Measurements from ENCODE around the gene RPP40. TPM values are rescaled to one million over a fixed set of nuclear protein-coding genes. Genes with fewer than 3 reads are reported as not detected.

Gene RPP40
- total RNA-seq, 6 experiments from 2014 or later, result 2.8 to 15.5 (median 5.5) TPM

DNA sequence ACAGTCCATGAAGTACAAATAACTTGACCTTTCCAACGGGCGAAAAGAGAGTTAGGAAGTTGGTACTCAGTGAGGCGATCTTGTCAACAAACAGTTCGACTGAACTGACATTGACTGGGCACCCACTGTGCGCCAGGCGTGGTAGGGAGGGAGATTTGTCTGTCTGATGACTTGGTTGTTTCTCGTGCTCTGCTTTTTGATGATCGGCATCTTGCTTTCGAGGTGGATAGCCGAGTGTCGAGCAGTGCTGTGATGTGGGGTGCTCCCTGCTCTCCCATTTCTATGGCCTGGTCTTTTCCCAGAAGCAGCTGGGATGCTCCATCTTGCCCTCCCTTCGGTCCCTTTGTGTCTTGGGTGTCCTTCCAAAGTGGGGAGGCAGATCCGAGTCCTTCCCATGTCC, 30.4 kb downstream of the RPP40 start:
- no peak overlapping the region for H3K27ac ChIP-seq
- intact Hi-C loops (cut with DNase I), result no loop called here

DNA sequence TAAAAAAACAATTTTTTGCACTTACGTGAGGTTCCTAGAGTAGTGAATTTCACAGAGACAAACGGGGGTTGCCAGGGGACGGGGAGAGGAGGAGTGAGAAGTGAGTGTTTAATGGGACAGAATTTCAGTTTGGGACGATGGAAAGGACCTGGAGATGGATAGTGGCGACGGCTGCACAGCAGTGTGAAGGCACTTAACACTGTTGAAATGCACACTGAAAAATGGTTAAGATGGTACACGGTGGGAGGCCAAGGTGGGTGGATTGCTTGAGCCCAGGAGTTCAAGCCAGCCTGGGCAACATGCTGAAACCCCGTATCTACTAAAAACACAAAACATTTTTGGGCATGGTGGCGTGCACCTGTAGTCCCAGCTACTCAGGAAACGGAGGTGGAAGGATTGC, 31.4 kb downstream of the RPP40 start:
- 72% methylated on average over 10 of the region's 10 CpGs for WGBS (ENCODE audit: insufficient coverage, low coverage, low lambda C conversion rate, missing lambda C conversion rate)
- H3K9me3 ChIP-seq, result no peaks in the 10 kb centered on the region
- no peak for ATAC-seq
- no peaks in the 10 kb centered on the region for H3K36me3 ChIP-seq
- no peak overlapping the region for H3K4me3 ChIP-seq
- no peaks in the 10 kb centered on the region for H3K27me3 ChIP-seq
- no peak overlapping the region for H3K27ac ChIP-seq
- no peak for DNase-seq
- TF ChIP-seq POLR2A (IDR thresholded peaks at IDR 0.05), result no peak
- TF ChIP-seq, protein P1, sequence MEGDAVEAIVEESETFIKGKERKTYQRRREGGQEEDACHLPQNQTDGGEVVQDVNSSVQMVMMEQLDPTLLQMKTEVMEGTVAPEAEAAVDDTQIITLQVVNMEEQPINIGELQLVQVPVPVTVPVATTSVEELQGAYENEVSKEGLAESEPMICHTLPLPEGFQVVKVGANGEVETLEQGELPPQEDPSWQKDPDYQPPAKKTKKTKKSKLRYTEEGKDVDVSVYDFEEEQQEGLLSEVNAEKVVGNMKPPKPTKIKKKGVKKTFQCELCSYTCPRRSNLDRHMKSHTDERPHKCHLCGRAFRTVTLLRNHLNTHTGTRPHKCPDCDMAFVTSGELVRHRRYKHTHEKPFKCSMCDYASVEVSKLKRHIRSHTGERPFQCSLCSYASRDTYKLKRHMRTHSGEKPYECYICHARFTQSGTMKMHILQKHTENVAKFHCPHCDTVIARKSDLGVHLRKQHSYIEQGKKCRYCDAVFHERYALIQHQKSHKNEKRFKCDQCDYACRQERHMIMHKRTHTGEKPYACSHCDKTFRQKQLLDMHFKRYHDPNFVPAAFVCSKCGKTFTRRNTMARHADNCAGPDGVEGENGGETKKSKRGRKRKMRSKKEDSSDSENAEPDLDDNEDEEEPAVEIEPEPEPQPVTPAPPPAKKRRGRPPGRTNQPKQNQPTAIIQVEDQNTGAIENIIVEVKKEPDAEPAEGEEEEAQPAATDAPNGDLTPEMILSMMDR (IDR thresholded peaks at IDR 0.05), result no peak
- H3K4me1 ChIP-seq, result no peaks in the 10 kb centered on the region
- intact Hi-C loops (cut with DNase I), result no loop called here

More for the DNA sequence above, 30.4 kb downstream of the RPP40 start:
- ATAC-seq (no peak), DNase-seq (no peak)
- TF ChIP-seq POLR2A (IDR thresholded peaks at IDR 0.05), result no peak
- H3K4me1 ChIP-seq, result no peaks in the 10 kb centered on the region
- no peaks in the 10 kb centered on the region for H3K36me3 ChIP-seq
- no peaks in the 10 kb centered on the region for H3K27me3 ChIP-seq
- no peaks in the 10 kb centered on the region for H3K9me3 ChIP-seq
- H3K4me3 ChIP-seq, result no peak overlapping the region
- 79% methylated on average over 13 of the region's 13 CpGs for WGBS (ENCODE audit: insufficient coverage, low coverage, low lambda C conversion rate, missing lambda C conversion rate)

DNA sequence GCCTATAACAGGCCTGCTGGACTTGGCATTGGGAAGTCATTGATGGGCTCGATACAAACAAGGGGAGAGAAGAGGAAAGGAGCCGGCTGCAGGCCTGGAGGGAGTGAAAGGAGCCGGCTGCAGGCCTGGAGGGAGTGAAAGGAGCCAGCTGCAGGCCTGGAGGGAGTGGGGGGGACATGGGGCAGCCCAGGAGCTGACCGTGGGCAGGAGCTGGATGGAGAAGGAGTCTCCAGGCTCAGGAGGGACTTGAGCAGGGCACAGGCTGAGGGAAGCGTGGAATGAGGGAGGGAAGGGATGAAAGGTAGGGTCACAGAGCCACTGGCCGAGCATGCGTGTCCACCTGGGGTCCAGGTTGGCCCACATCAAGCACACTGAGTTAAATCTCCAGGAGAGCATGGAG, 32.0 kb downstream of the RPP40 start:
- DNase-seq (no peak), ATAC-seq (peak in 1 of 4 donors; percentile 22)
- no peak for TF ChIP-seq POLR2A (IDR thresholded peaks at IDR 0.05)
- TF ChIP-seq, protein P1 (IDR thresholded peaks at IDR 0.05), result no peak
- Histone ChIP-seq H3K27ac (no peak overlapping the region), H3K27me3 (no peaks in the 10 kb centered on the region), H3K4me3 (no peak overlapping the region), H3K9me3 (no peaks in the 10 kb centered on the region), H3K4me1 (no peaks in the 10 kb centered on the region), H3K36me3 (no peaks in the 10 kb centered on the region)
- intact Hi-C loops (cut with DNase I), result no loop called here
- WGBS (ENCODE audit: insufficient coverage, low coverage, low lambda C conversion rate, missing lambda C conversion rate), result 78% methylated on average over 5 of the region's 7 CpGs

DNA sequence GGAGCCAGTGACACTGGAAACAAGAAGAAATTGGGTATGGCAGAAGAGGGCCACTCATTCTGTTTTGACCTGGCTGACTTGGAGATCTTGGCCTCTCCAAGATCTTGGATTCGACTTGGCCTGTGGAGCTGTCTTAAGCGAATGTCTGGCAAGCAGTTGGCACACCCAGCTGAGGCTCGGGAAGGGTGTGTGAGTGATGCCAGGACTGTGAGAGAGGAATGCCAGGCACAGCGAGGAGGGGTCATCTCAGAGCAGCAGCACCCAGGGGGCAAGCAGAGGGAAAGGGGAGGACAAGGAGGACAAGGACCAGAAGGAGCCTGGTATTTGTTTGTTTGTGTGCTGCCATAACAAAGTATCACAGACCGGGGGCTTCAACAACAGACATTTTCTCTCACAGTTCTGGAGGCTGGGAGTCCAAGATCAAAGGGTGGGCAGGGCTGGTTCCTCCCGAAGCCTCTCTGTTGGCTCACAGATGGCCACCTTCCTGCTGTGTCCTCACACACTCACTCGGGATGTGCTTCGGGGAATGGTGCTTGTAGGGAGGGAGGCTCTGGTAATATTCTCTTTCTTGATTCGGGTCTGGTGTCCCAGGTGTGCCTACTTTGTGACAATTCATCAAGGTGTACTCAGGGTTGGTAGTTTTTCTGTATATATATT, 33.0 kb downstream of the RPP40 start:
- DNase-seq (no peak), ATAC-seq (no peak)
- Histone ChIP-seq H3K9me3 (no peaks in the 10 kb centered on the region), H3K4me1 (no peaks in the 10 kb centered on the region), H3K27me3 (no peaks in the 10 kb centered on the region), H3K4me3 (no peak overlapping the region), H3K27ac (no peak overlapping the region), H3K36me3 (no peaks in the 10 kb centered on the region)
- WGBS (ENCODE audit: insufficient coverage, low coverage, low lambda C conversion rate, missing lambda C conversion rate), result 29% methylated on average over 8 of the region's 9 CpGs
- TF ChIP-seq, protein P1 (IDR thresholded peaks at IDR 0.05), result no peak
- TF ChIP-seq POLR2A (IDR thresholded peaks at IDR 0.05), result no peak
- intact Hi-C loops (cut with DNase I), result no loop called here

DNA sequence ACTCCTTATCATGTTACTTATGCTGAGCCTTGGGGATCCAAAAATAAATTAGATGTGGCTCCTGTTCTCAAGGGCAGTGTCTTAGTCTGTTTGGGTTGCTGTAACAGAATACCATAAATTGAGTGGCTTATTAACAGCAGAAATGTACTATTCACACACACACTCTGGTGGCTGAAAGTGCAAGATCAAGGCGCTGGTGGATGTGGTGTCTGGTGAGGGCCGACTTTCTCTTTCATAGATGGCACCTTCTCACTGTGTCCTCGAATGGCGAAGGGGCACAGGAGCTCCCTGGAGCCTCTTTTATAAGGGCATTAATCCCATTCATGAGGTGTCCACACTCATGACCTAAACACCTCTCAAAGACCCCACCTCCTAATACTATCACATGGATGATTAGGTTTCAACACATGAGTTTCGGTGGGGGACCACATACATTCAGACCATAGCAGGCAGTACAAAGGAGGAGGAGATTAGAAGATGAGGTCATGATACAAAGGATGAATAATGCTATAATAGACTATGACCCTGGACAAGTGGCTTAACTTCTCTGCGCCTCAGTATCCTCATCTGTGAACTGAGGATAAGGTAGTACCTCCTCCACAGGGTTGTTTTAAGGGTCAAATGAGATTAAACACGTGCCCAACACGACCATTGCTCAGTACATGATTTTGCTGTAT, 34.1 kb downstream of the RPP40 start:
- no peak for DNase-seq
- Histone ChIP-seq H3K4me3 (no peak overlapping the region), H3K36me3 (no peaks in the 10 kb centered on the region), H3K27me3 (no peaks in the 10 kb centered on the region), H3K27ac (no peak overlapping the region), H3K9me3 (no peaks in the 10 kb centered on the region), H3K4me1 (no peaks in the 10 kb centered on the region)
- WGBS (ENCODE audit: insufficient coverage, low coverage, low lambda C conversion rate, missing lambda C conversion rate), result 79% methylated on average over 7 of the region's 8 CpGs
- ATAC-seq, result no peak
- TF ChIP-seq, protein P1 (IDR thresholded peaks at IDR 0.05), result no peak
- no peak for TF ChIP-seq POLR2A (IDR thresholded peaks at IDR 0.05)
- intact Hi-C loops (cut with DNase I), result no loop called here
